Loucy (cell line): ENCODE results near the gene SYF2.

Source experiments
- H2AFZ ChIP-seq: fragments of 200-600 bp; sonication (generic); 2 replicates; pipeline ENCODE4 v1.6.0; 2016; ENCODE audit warnings: antibody characterized with exemption, mild to moderate bottlenecking, low read length, moderate library complexity
- H3F3A ChIP-seq: fragments of 200-600 bp; 2 replicates; pipeline ENCODE4 v1.6.0; 2016; ENCODE audit warnings: antibody characterized with exemption, low read depth, mild to moderate bottlenecking
- H3K27me3 ChIP-seq: fragments of 200-600 bp; sonication (generic); 2 replicates; pipeline ENCODE4 v1.6.1; 2014; ENCODE audit warnings: low read length, mild to moderate bottlenecking; ENCODE audit not compliant: insufficient read depth, poor library complexity, severe bottlenecking
- H3K36me3 ChIP-seq: fragments of 200-600 bp; sonication (generic); 2 replicates; pipeline ENCODE4 v1.6.1; 2016; ENCODE audit warnings: low read length; ENCODE audit not compliant: insufficient read depth
- H3K4me1 ChIP-seq: fragments of 200-600 bp; sonication (generic); 2 replicates; pipeline ENCODE4 v1.5.1; 2014; ENCODE audit warnings: low read length, mild to moderate bottlenecking; ENCODE audit not compliant: insufficient read depth, poor library complexity, severe bottlenecking
- H3K4me2 ChIP-seq: fragments of 200-600 bp; sonication (generic); 2 replicates; pipeline ENCODE4 v1.6.0; 2014; ENCODE audit warnings: antibody characterized with exemption, low read length, low read depth, mild to moderate bottlenecking; ENCODE audit not compliant: poor library complexity, severe bottlenecking
- H3K4me3 ChIP-seq: fragments of 200-600 bp; sonication (generic); 2 replicates; pipeline ENCODE4 v1.5.1; 2014; ENCODE audit warnings: low read length, mild to moderate bottlenecking, mixed read lengths; ENCODE audit not compliant: poor library complexity, severe bottlenecking
- H3K79me2 ChIP-seq: fragments of 200-600 bp; sonication (generic); 2 replicates; pipeline ENCODE4 v1.6.1; 2014; ENCODE audit warnings: low read length; ENCODE audit not compliant: insufficient read depth
- H3K9ac ChIP-seq: fragments of 200-600 bp; sonication (generic); 2 replicates; pipeline ENCODE4 v1.6.0; 2014; ENCODE audit warnings: mild to moderate bottlenecking, low read depth, low read length, moderate library complexity; ENCODE audit not compliant: poor library complexity, severe bottlenecking
- H3K9me2 ChIP-seq: fragments of 200-600 bp; sonication (generic); replicated peaks from 2 replicates; pipeline ENCODE4 v1.6.1; 2016; ENCODE audit warnings: low read depth, low read length, mixed read lengths
- H3K9me3 ChIP-seq: fragments of 200-600 bp; sonication (generic); 2 replicates; pipeline ENCODE4 v1.6.1; 2014; ENCODE audit warnings: mild to moderate bottlenecking, antibody characterized with exemption, low read length, low read depth; ENCODE audit not compliant: insufficient read depth
- H4K20me1 ChIP-seq: fragments of 200-600 bp; sonication (generic); 2 replicates; pipeline ENCODE4 v1.6.0; 2014; ENCODE audit warnings: antibody characterized with exemption, low read length, mild to moderate bottlenecking; ENCODE audit not compliant: insufficient read depth, poor library complexity, severe bottlenecking
- EZH2phosphoT487 ChIP-seq: fragments of 200-600 bp; IDR thresholded peaks from 2 replicates; pipeline ENCODE4 v1.6.1; 2018; ENCODE audit warnings: antibody characterized with exemption, mild to moderate bottlenecking, moderate library complexity, borderline replicate concordance
- TF ChIP-seq, protein P1 (sequence below): fragments of 200-600 bp; sonication (generic); conservative IDR thresholded peaks from 2 replicates; pipeline ENCODE4 v1.5.1; 2014; ENCODE audit warnings: mild to moderate bottlenecking, antibody characterized with exemption, low read length

The SYF2 gene

GRCh38 chr1:25223471-25223870, 8.8 kb downstream of the SYF2 start:
- H3K4me1 ChIP-seq, result no peaks in the 10 kb centered on the region
- H3K9me3 ChIP-seq, result no peaks in the 10 kb centered on the region
- H3K4me3 ChIP-seq, result no peak overlapping the region
- H3K9me2 ChIP-seq, result no peaks in the 10 kb centered on the region
- no peaks in the 10 kb centered on the region for H4K20me1 ChIP-seq
- H3K27me3 ChIP-seq, result no peaks in the 10 kb centered on the region
- no peak overlapping the region for H3K4me2 ChIP-seq
- peaks cover 3% of the 10 kb centered on the region; the same call in 1 of the 2 replicates for H3F3A ChIP-seq
- no peak overlapping the region for H3K9ac ChIP-seq
- no peaks in the 10 kb centered on the region; the same call in 1 of the 2 replicates for H3K79me2 ChIP-seq
- TF ChIP-seq, protein P1, sequence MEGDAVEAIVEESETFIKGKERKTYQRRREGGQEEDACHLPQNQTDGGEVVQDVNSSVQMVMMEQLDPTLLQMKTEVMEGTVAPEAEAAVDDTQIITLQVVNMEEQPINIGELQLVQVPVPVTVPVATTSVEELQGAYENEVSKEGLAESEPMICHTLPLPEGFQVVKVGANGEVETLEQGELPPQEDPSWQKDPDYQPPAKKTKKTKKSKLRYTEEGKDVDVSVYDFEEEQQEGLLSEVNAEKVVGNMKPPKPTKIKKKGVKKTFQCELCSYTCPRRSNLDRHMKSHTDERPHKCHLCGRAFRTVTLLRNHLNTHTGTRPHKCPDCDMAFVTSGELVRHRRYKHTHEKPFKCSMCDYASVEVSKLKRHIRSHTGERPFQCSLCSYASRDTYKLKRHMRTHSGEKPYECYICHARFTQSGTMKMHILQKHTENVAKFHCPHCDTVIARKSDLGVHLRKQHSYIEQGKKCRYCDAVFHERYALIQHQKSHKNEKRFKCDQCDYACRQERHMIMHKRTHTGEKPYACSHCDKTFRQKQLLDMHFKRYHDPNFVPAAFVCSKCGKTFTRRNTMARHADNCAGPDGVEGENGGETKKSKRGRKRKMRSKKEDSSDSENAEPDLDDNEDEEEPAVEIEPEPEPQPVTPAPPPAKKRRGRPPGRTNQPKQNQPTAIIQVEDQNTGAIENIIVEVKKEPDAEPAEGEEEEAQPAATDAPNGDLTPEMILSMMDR, result no peak
- no peak for TF ChIP-seq EZH2phosphoT487
- H2AFZ ChIP-seq, result no peak overlapping the region
- H3K36me3 ChIP-seq, result peaks cover 61% of the 10 kb centered on the region

DNA sequence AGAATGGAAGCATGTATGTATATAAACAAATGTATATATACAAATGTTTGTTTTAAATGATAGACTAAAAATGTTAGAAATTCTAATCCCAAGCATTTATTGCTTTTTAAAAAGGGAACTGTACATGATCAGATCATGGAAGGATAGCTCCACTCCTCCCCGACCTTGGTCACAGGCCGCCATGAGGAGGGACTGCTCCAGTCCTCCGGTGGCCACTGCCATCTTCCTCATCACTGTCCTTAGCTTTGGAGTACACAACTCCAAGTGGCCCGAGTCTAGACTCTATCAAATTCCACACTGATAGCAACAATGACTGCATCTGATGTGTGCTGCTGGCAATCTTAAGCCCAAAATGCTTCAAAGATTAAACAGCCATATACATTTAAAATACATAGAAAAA, 9.7 kb downstream of the SYF2 start:
- Histone ChIP-seq H3K4me2 (no peak overlapping the region), H2AFZ (no peak overlapping the region), H3K4me1 (no peaks in the 10 kb centered on the region), H3K79me2 (no peaks in the 10 kb centered on the region; the same call in 1 of the 2 replicates), H3K4me3 (no peak overlapping the region), H3F3A (peaks cover 3% of the 10 kb centered on the region; the same call in 1 of the 2 replicates), H3K9me2 (no peaks in the 10 kb centered on the region), H3K9me3 (no peaks in the 10 kb centered on the region), H3K9ac (no peak overlapping the region), H3K27me3 (no peaks in the 10 kb centered on the region), H4K20me1 (no peaks in the 10 kb centered on the region), H3K36me3 (peaks cover 55% of the 10 kb centered on the region)
- TF ChIP-seq, protein P1, result no peak
- TF ChIP-seq EZH2phosphoT487, result no peak

- Histone ChIP-seq H4K20me1 (no peaks in the 10 kb centered on the region), H3K4me2 (no peak overlapping the region), H3K36me3 (peaks cover 39% of the 10 kb centered on the region), H3K9me3 (no peaks in the 10 kb centered on the region), H3K4me3 (no peak overlapping the region), H3F3A (no peaks in the 10 kb centered on the region), H3K79me2 (no peaks in the 10 kb centered on the region), H3K4me1 (no peaks in the 10 kb centered on the region), H2AFZ (no peak overlapping the region), H3K27me3 (no peaks in the 10 kb centered on the region), H3K9me2 (no peaks in the 10 kb centered on the region), H3K9ac (no peak overlapping the region)
- TF ChIP-seq, protein P1, result no peak
- TF ChIP-seq EZH2phosphoT487, result no peak
Observed at GRCh38 chr1:25220666-25221065, 11.6 kb downstream of the SYF2 start.
